Measurements from ENCODE around the gene XPNPEP3.
"Not testable (repeated sequence)": the region's sequence is repeated elsewhere in the genome, so short reads cannot be mapped to it uniquely, and the experiment has no call there.

Gene XPNPEP3

GRCh38 chr22:40826984-40827741 lies 29.8 kb upstream of the XPNPEP3 start:
- Histone ChIP-seq H3K4me3 (ENCODE audit: severe bottlenecking) (no peak overlapping the region), H3K36me3 (ENCODE audit: low read depth) (peaks cover 84% of the 10 kb centered on the region)

GRCh38 chr22:40829131-40829530 lies 27.8 kb upstream of the XPNPEP3 start:
- ATAC-seq (ENCODE audit: low read depth) (no peak), DNase-seq (ENCODE audit: low spot score) (no peak)
- TF ChIP-seq CTCF (IDR thresholded peaks at IDR 0.05; ENCODE audit: poor library complexity, severe bottlenecking): no peak
- no peak overlapping the region for H3K27ac ChIP-seq (ENCODE audit: poor library complexity, severe bottlenecking)
- H3K36me3 ChIP-seq (ENCODE audit: low read depth): peaks cover 94% of the 10 kb centered on the region
- H3K4me3 ChIP-seq (ENCODE audit: severe bottlenecking): no peak overlapping the region
- no peaks in the 10 kb centered on the region for H3K9me3 ChIP-seq (ENCODE audit: severe bottlenecking)
- H3K27me3 ChIP-seq (ENCODE audit: insufficient read depth, poor library complexity, severe bottlenecking): no peaks in the 10 kb centered on the region
- no peaks in the 10 kb centered on the region for H3K4me1 ChIP-seq (ENCODE audit: insufficient read depth, poor library complexity, severe bottlenecking)

More at GRCh38 chr22:40826984-40827741, 29.8 kb upstream of the XPNPEP3 start:
- no peaks in the 10 kb centered on the region for H3K9me3 ChIP-seq (ENCODE audit: severe bottlenecking)
- no peak overlapping the region for H3K27ac ChIP-seq (ENCODE audit: poor library complexity, severe bottlenecking)
- no peaks in the 10 kb centered on the region for H3K27me3 ChIP-seq (ENCODE audit: insufficient read depth, poor library complexity, severe bottlenecking)
- no peak for ATAC-seq (ENCODE audit: low read depth)
- no peak for DNase-seq (ENCODE audit: low spot score)
- no peaks in the 10 kb centered on the region for H3K4me1 ChIP-seq (ENCODE audit: insufficient read depth, poor library complexity, severe bottlenecking)
- TF ChIP-seq CTCF (IDR thresholded peaks at IDR 0.05; ENCODE audit: poor library complexity, severe bottlenecking): no peak

GRCh38 chr22:40834619-40835018 lies 22.3 kb upstream of the XPNPEP3 start:
- Histone ChIP-seq H3K27ac (ENCODE audit: poor library complexity, severe bottlenecking) (no peak overlapping the region), H3K4me1 (ENCODE audit: insufficient read depth, poor library complexity, severe bottlenecking) (no peaks in the 10 kb centered on the region), H3K9me3 (ENCODE audit: severe bottlenecking) (no peaks in the 10 kb centered on the region), H3K36me3 (ENCODE audit: low read depth) (peaks cover 83% of the 10 kb centered on the region), H3K27me3 (ENCODE audit: insufficient read depth, poor library complexity, severe bottlenecking) (no peaks in the 10 kb centered on the region), H3K4me3 (ENCODE audit: severe bottlenecking) (no peak overlapping the region)
- no peak for DNase-seq (ENCODE audit: low spot score)
- no peak for ATAC-seq (ENCODE audit: low read depth)
- no peak for TF ChIP-seq CTCF (IDR thresholded peaks at IDR 0.05; ENCODE audit: poor library complexity, severe bottlenecking)

- ATAC-seq (ENCODE audit: low read depth) (no peak), DNase-seq (ENCODE audit: low spot score) (no peak)
- Histone ChIP-seq H3K4me3 (ENCODE audit: severe bottlenecking) (no peak overlapping the region), H3K4me1 (ENCODE audit: insufficient read depth, poor library complexity, severe bottlenecking) (peaks cover 13% of the 10 kb centered on the region), H3K36me3 (ENCODE audit: low read depth) (peaks cover 86% of the 10 kb centered on the region), H3K27me3 (ENCODE audit: insufficient read depth, poor library complexity, severe bottlenecking) (no peaks in the 10 kb centered on the region), H3K27ac (ENCODE audit: poor library complexity, severe bottlenecking) (no peak overlapping the region), H3K9me3 (ENCODE audit: severe bottlenecking) (no peaks in the 10 kb centered on the region)
- TF ChIP-seq CTCF (IDR thresholded peaks at IDR 0.05; ENCODE audit: poor library complexity, severe bottlenecking): no peak
These were observed 18.5 kb upstream of the XPNPEP3 start for GRCh38 chr22:40838486-40838885.

- ATAC-seq (ENCODE audit: low read depth) (no peak), DNase-seq (ENCODE audit: low spot score) (no peak)
- Histone ChIP-seq H3K9me3 (ENCODE audit: severe bottlenecking) (no peaks in the 10 kb centered on the region), H3K4me1 (ENCODE audit: insufficient read depth, poor library complexity, severe bottlenecking) (peaks cover 18% of the 10 kb centered on the region), H3K27ac (ENCODE audit: poor library complexity, severe bottlenecking) (no peak overlapping the region), H3K4me3 (ENCODE audit: severe bottlenecking) (no peak overlapping the region), H3K36me3 (ENCODE audit: low read depth) (peaks cover 90% of the 10 kb centered on the region), H3K27me3 (ENCODE audit: insufficient read depth, poor library complexity, severe bottlenecking) (no peaks in the 10 kb centered on the region)
- TF ChIP-seq CTCF (IDR thresholded peaks at IDR 0.05; ENCODE audit: poor library complexity, severe bottlenecking): no peak
These were observed 12.0 kb upstream of the XPNPEP3 start for GRCh38 chr22:40844951-40845350.

- H3K9me3 ChIP-seq (ENCODE audit: severe bottlenecking); H3K27ac ChIP-seq (ENCODE audit: poor library complexity, severe bottlenecking); ATAC-seq (ENCODE audit: low read depth); H3K4me3 ChIP-seq (ENCODE audit: severe bottlenecking); H3K27me3 ChIP-seq (ENCODE audit: insufficient read depth, poor library complexity, severe bottlenecking); DNase-seq (ENCODE audit: low spot score): not testable (repeated sequence)
- H3K4me1 ChIP-seq (ENCODE audit: insufficient read depth, poor library complexity, severe bottlenecking): peaks cover 18% of the 10 kb centered on the region
- H3K36me3 ChIP-seq (ENCODE audit: low read depth): peaks cover 90% of the 10 kb centered on the region
These were observed 11.1 kb upstream of the XPNPEP3 start for GRCh38 chr22:40845816-40846215.

All from RWPE2 (cell line).